Measurements from ENCODE around the gene PSME2.
A peak's percentile ranks its signal among the peaks of the same experiment; 100 is the strongest.
"Not testable (repeated sequence)": the region's sequence is repeated elsewhere in the genome, so short reads cannot be mapped to it uniquely, and the experiment has no call there.

PSME2 gene

GRCh38 chr14:24110523-24110922 is 35.9 kb downstream of the PSME2 start:
- no peak for DNase-seq

DNA sequence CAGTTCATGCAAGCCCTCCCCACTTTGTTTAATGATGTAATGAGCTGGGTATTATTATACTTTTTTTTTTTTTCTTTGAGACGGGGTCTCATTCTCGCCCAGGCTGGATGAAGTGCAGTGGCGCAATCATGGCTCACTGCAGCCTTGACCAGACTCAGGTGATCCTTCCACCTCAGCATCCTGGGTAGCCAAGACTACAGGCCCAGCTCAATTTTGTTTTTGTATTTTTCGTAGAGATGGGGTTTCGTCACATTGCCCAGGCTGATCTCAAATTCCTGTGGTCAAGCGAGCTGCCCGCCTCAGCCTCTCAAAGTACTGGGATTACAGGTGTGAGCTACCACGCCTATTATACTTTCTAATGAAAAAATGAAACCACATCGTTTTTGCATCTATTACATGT is 36.4 kb downstream of the PSME2 start:
- DNase-seq, result no peak

- no peak for DNase-seq
These were observed 38.0 kb downstream of the PSME2 start for GRCh38 chr14:24108336-24108874.

DNA sequence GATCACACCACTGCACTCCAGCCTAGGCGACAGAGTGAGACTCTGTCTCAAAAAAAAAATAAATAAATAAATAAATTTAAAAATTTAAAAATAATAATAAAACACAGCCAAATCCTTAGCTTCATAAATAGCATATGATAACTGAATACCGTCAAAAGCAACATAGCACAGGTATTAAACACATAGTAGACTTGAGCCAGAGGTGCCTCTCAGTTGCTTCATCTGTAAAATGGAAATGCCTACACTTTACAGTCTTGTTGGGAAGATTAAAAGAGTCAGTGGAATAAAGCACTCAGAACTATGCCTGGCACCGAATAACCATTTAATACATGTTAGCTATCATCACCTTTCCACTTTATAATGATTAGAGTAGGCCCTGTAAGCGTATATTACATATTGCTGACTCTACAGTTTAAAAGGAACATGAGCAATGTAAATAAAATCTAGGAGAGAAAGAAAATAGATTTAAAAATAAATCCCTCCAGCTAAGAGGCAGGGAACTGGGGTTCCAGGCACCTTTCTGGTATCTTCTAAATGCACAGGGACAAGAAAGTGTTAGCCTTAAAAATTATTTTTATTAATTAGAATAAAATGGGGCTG is 39.6 kb downstream of the PSME2 start:
- no peak for DNase-seq

- DNase-seq, result not testable (repeated sequence)
These were observed 40.7 kb downstream of the PSME2 start for GRCh38 chr14:24105609-24106239.

GRCh38 chr14:24103451-24103850 is 43.0 kb downstream of the PSME2 start:
- DNase-seq, result no peak

- no peak for DNase-seq
These were observed 43.9 kb downstream of the PSME2 start for GRCh38 chr14:24102357-24103048.

DNA sequence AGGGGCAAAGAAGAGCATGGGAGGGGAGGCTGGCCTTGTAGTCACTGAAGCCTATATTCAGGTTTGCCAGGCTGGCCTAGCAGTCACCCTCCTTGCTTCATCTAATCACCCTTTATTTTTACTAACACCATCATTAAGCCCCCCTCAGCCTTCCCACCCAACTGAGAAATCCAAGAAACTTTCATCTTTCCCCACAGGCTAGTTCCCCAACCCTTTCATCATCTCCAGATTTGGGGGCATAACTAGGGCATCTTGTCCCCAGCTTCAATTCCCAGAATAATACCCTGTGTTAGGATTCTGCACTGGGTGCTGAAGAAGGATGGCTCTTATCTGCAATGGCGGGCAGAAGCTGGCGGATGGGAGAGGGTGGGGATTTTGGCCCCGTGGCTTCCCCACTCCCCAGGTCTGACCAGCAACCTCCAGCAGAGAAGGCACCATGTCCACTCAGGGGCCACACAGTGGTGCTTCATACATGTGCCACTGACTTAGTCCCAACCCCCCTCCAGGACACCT is 45.4 kb downstream of the PSME2 start:
- DNase-seq, result no peak

DNA sequence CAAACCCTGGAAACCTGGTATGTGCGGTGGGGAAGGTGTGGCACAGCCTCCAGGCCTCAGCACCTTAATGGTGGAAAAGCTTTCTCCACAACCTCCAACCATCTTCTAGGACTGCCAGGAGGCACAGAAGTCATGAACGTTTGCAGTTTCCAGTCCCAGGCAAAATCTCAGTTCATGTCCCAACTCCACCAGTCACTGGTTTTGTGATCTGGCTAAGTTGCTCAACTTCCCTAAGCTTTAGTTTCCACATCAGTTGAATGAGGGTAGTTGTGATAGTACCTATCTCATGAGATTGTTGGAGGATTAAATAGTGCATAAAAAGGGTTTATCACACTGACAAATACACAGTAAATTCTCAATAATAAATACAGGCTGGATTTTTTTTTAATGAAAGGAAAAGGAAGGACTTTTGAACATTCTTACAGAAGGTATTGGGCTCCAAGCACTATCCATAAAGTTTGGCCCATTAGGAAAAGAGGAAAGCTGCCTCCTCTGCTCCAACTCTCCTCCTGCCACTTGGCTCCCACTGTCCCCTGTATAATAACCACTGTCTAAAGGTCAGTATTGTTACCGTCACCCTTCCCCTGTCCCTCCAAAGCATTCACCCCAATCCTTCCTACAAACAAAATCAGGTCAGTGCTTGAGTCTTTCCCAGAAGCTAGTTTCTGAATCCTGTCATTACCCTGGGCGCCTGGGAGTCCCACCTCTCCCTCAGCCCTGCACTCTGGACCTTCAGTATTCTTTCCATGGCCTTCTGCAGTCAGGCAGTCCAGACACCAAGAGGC is 46.0 kb downstream of the PSME2 start:
- no peak for DNase-seq

DNA sequence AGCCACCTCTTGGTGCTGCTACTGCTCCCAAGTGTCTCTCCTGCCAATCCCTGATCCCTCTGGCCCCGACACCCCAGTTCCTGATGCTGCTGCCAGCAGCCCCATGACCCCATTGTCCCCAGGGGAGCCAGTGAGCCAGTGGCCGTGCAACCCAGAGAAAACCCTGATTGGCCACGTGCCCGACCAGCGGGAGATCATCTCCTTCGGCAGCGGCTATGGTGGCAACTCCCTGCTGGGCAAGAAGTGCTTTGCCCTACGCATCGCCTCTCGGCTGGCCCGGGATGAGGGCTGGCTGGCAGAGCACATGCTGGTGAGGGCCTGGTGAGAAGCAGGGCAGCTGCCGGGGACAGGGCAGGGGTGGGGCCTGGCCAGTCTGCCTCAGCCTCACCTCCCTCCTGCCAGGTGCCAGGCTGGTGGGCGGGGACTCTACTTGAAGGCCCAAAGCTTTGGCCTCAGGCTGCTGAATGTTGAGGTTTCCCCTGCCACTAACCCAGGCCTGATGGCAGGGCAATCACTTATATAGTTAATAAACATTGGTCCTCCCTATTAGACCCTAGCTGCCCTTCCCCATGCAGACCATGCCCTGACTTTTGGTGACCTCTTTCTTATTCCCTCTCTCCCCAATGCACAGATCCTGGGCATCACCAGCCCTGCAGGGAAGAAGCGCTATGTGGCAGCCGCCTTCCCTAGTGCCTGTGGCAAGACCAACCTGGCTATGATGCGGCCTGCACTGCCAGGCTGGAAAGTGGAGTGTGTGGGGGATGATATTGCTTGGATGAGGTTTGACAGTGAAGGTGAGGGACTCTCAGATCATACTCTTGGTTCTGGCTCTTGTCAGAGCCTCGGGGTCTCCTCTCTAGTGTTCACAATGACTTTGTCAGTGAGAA is 47.2 kb downstream of the PSME2 start:
- peak; percentile 83 for DNase-seq

DNA sequence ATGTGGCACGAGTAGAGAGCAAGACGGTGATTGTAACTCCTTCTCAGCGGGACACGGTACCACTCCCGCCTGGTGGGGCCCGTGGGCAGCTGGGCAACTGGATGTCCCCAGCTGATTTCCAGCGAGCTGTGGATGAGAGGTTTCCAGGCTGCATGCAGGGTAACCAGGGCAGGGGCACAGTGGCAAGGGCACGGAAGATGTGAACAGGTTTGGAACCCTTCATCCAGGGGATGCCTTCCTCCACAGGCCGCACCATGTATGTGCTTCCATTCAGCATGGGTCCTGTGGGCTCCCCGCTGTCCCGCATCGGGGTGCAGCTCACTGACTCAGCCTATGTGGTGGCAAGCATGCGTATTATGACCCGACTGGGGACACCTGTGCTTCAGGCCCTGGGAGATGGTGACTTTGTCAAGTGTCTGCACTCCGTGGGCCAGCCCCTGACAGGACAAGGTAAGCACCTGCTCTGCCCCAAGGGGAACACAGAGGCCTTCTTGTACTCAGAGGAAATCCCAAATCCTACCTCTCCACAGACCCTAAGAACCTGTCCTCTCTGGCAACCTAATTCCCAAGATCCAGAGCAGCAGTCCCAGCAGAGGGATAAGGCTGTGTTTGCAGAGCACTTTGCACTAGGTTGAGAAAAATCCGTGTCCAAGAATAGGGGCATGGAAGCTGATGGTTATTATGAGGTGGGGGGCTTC is 48.0 kb downstream of the PSME2 start:
- no peak for DNase-seq

- DNase-seq, result no peak
These were observed 49.7 kb downstream of the PSME2 start for GRCh38 chr14:24096545-24097181.

DNA sequence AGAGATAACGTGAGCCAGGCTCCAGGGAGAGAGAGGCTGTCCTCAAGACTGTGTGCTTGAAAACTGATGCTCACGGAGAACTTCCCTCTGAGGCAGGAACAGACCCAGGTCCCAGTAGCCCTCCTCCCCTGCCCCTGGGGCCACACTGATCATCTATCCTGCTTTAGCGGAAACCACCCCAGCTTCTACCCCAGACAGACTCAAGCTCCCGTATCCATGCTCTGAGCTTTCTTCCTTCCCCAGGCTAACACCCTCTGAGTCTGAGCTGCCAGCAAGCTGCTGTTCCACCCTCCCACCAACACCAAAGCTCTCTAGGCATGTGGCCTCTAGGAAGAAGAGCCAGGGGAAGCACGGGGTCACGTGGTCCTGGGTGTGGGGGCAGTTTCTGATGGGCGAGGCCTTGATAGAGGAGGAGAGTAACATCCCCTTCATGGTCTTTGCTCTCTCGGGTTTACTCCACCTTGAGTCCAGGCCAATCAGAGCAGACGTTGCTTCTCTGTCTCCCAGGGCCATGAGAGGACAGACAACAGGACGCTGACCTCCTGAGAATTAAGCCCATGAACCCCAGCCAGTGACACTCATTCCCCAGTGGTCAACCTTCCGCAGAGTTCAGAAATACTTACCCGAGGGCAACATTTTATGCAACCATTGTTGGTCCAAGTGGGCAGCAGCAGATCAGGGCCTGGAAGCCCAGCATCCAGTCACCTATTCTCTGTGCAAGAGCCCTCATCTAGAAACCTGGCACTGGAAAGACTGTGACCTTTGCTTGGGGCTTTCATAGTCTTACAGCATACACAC is 50.9 kb downstream of the PSME2 start:
- peak; percentile 23 for DNase-seq

DNA sequence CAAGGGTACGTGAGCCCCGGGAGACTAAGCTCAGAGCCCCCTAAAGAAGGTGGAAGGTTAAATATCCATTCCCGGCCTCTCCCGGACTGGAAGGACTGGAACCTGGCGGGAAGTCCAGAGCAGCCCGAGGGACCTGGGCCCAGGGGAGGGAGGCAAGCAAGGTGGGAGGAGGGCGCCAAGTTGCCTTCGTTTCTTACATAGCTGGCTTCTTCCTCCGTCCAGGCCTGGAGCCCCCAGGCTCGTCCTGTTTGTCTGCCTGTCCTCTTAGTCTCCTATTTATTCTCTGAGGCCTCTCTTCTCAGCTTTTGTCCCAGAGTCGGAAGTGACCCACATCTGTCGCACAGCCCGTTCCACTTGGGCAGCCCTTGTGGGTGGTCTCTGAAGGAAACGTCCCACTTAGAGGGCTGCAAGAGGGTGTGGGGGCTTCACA is 51.6 kb downstream of the PSME2 start:
- DNase-seq, result no peak

DNA sequence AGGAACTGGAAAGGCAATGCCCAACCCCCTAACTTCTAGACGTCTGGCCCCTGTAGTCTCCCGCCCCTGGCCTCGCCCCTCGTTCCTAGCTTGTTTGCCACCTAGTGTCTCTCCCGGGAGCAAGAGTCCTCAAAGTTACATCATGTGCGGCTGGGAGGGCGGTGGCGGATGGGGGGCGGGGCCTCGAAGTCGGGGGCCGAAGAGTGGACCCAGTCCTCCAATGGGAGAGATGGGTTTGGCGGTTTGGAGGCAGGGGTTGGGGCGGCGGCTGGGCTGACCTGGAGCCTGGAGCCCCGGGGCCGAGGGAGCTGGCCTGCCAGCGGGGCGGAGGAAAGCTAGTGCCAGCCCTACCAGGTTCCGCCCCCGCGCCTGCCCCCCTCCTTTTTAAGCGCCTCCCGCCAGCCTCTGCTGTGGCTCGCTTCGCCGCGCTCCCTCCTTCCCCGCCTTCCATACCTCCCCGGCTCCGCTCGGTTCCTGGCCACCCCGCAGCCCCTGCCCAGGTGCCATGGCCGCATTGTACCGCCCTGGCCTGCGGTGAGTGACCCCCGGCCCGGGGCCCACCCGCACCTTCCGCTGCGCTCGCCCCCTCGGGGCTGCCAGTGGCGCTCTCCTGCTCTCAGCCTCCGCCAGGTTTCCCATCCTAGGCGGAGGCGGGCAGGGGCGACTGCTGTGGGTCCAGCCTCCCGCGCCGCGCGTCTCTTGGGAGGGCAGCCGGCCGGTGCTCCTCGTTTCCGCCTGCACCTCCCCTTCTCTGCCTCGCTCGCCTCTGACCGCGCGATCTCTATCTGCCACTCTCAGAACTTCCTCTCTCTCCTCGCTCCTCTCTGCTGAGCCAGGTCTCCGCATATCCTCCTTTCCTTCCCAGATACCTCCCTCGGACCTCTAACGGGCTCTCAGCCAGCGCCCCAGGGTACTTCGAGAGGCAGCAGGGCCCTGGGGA is 52.2 kb downstream of the PSME2 start, which contains the start of gene PCK2:
Gene PCK2 (plus strand): TSS at position 411 of the 940 bp plus-strand sequence. CDS start 95 bp downstream, at position 506.
- DNase-seq, result peak; percentile 97

Measured in DMS79 (cell line).